K562 (cell line): ENCODE measurements around the gene ZNF326. TPM values are rescaled to one million over a fixed set of nuclear protein-coding genes. Genes with fewer than 3 reads are reported as not detected.

ENCODE experiments used
- ARID2 ChIP-seq: fragments of 450-650 bp; IDR thresholded peaks from 2 replicates; pipeline ENCODE4 v1.6.1; 2017; ENCODE audit warnings: antibody characterized with exemption, mild to moderate bottlenecking
- BCL6 ChIP-seq: fragments of 250-450 bp; sonication (Bioruptor Pico); IDR thresholded peaks from 2 replicates; pipeline ENCODE4 v1.4.0; 2020
- CBX1 ChIP-seq: sonication (generic); IDR thresholded peaks from 2 replicates; pipeline ENCODE4 v1.6.1; 2016; ENCODE audit warnings: antibody characterized with exemption, low read depth, mild to moderate bottlenecking
- EP400 ChIP-seq: fragments of 450-650 bp; IDR thresholded peaks from 2 replicates; pipeline ENCODE4 v1.6.1; 2017; ENCODE audit warnings: antibody characterized with exemption, mild to moderate bottlenecking, moderate library complexity
- GATAD2A ChIP-seq: fragments of 450-650 bp; IDR thresholded peaks from 2 replicates; pipeline ENCODE4 v1.6.1; 2017
- IFI16 ChIP-seq: fragments of 250-450 bp; sonication (Bioruptor Pico); IDR thresholded peaks from 2 replicates; pipeline ENCODE4 v2.1.2; 2022; ENCODE audit warnings: mild to moderate bottlenecking, inconsistent platforms
- ILF3 ChIP-seq: fragments of 450-650 bp; IDR thresholded peaks from 2 replicates; pipeline ENCODE4 v1.6.1; 2018; ENCODE audit warnings: antibody characterized with exemption, mild to moderate bottlenecking, moderate library complexity, borderline replicate concordance
- KDM1A ChIP-seq, 2 experiments: fragments of 450-650 bp; IDR thresholded peaks; 2 replicates each; pipeline ENCODE4 v1.6.1; 2016; ENCODE audit warnings: mild to moderate bottlenecking in 2 of 2
- LARP7 ChIP-seq: fragments of 450-650 bp; IDR thresholded peaks from 2 replicates; pipeline ENCODE4 v1.6.1; 2016
- MBD2 ChIP-seq: sonication (generic); IDR thresholded peaks from 2 replicates; pipeline ENCODE4 v1.6.1; 2016; ENCODE audit warnings: low read depth, borderline replicate concordance
- MYNN ChIP-seq, 2 experiments: sonication (generic); formaldehyde crosslinking in 1 of 2; IDR thresholded peaks; 2 replicates each; pipeline versions ENCODE4 v1.5.0 to v1.6.1; 2016 to 2020; ENCODE audit warnings: antibody characterized with exemption in 1 of 2, missing genetic modification reagents in 1 of 2
- PHB2 ChIP-seq: fragments of 450-650 bp; IDR thresholded peaks from 2 replicates; pipeline ENCODE4 v1.6.1; 2017; ENCODE audit warnings: low read depth
- PURB ChIP-seq: sonication (generic); formaldehyde crosslinking; IDR thresholded peaks from 2 replicates; pipeline ENCODE4 v1.9.0; 2021; ENCODE audit warnings: low read depth, mild to moderate bottlenecking, missing genetic modification reagents
- SAP30 ChIP-seq: fragments of 200-600 bp; sonication (generic); IDR thresholded peaks from 2 replicates; pipeline ENCODE4 v1.6.1; 2012; ENCODE audit warnings: borderline replicate concordance, low read depth, mild to moderate bottlenecking, moderate library complexity, low read length, control low read depth, inconsistent platforms; ENCODE audit not compliant: insufficient read depth, poor library complexity, severe bottlenecking
- SMARCE1 ChIP-seq: fragments of 450-650 bp; IDR thresholded peaks from 2 replicates; pipeline ENCODE4 v1.7.1; 2016; ENCODE audit warnings: mild to moderate bottlenecking
- ZC3H8 ChIP-seq: fragments of 450-650 bp; IDR thresholded peaks from 2 replicates; pipeline ENCODE4 v1.6.1; 2017
- ZNF140 ChIP-seq: fragments of 250-450 bp; sonication (Bioruptor Pico); IDR thresholded peaks from 2 replicates; pipeline ENCODE4 v1.8.0; 2021; ENCODE audit warnings: moderate library complexity, mild to moderate bottlenecking, inconsistent platforms
- ZNF668 ChIP-seq: fragments of 250-450 bp; sonication (Bioruptor Pico); IDR thresholded peaks from 2 replicates; pipeline ENCODE4 v1.8.0; 2022; ENCODE audit warnings: mild to moderate bottlenecking, inconsistent platforms
- ZNF780A ChIP-seq: fragments of 250-450 bp; sonication (Bioruptor Pico); IDR thresholded peaks from 2 replicates; pipeline ENCODE4 v1.5.0; 2021; ENCODE audit warnings: mild to moderate bottlenecking
- polyA plus RNA-seq, 8 experiments: library from polyadenylated mRNA; depleted of rRNA in 4 of 8; stranded (reverse) in 5 of 8; unstranded in 3 of 8; fragments of >200 nt; fragmentation: Nextera tagmentation in 2 of 8; fragmentation: Illumina TruSeq in 1 of 8; extraction: Ambion mirVana in 2 of 8; extraction: Trizol in 1 of 8; gene quantifications; 2 replicates each; pipeline versions ENCODE4 v1.2.1 to v1.2.3, GENCODE V29; 2011 to 2014; ENCODE audit warnings: inconsistent platforms in 1 of 8, missing spikeins in 1 of 8
- total RNA-seq, 7 experiments: library from RNA; depleted of rRNA in 6 of 7; stranded (reverse); fragments of >200 nt in 6 of 7; fragmentation: Illumina TruSeq in 2 of 7; extraction: Trizol in 2 of 7; gene quantifications; 2 replicates each; pipeline versions ENCODE4 v1.2.1 to v1.2.3, GENCODE V29; 2011 to 2021; ENCODE audit warnings: low replicate concordance in 1 of 7
- TF ChIP-seq, protein P1 (sequence below): sonication (generic); formaldehyde crosslinking; IDR thresholded peaks from 2 replicates; pipeline ENCODE4 v1.8.0; 2022; ENCODE audit warnings: mild to moderate bottlenecking, missing genetic modification reagents
- TF ChIP-seq, protein P2 (sequence below): fragments of 250-450 bp; sonication (Bioruptor Pico); IDR thresholded peaks from 2 replicates; pipeline ENCODE4 v1.4.0; 2020; ENCODE audit warnings: borderline replicate concordance
- TF ChIP-seq, protein P3 (sequence below): fragments of 250-450 bp; sonication (Bioruptor Pico); IDR thresholded peaks from 2 replicates; pipeline ENCODE4 v1.5.0; 2021
- TF ChIP-seq, protein P4 (sequence below): fragments of 250-450 bp; sonication (Bioruptor Pico); IDR thresholded peaks from 2 replicates; pipeline ENCODE4 v1.8.0; 2021; ENCODE audit warnings: borderline replicate concordance, mild to moderate bottlenecking, moderate library complexity; ENCODE audit not compliant: poor library complexity, severe bottlenecking
- TF ChIP-seq, protein P5 (sequence below): IDR thresholded peaks from 3 replicates; pipeline ENCODE4 v1.6.1; 2011; ENCODE audit warnings: borderline replicate concordance, mild to moderate bottlenecking; ENCODE audit not compliant: insufficient read length, insufficient read depth

The ZNF326 gene
- total and polyA plus RNA-seq, 9 of the 15 experiments (the other 6 are each of a cell fraction or from before 2014, with no cell fraction given): 7.2 to 33.2 (median 20.1) TPM

- no peak for TF ChIP-seq KDM1A (IDR thresholded peaks at IDR 0.05)
- no peak for TF ChIP-seq ZC3H8
- no peak for TF ChIP-seq IFI16 (CRISPR knock-in tag)
- TF ChIP-seq ARID2: no peak
- no peak for TF ChIP-seq ZNF668 (CRISPR knock-in tag)
- TF ChIP-seq, protein P1, sequence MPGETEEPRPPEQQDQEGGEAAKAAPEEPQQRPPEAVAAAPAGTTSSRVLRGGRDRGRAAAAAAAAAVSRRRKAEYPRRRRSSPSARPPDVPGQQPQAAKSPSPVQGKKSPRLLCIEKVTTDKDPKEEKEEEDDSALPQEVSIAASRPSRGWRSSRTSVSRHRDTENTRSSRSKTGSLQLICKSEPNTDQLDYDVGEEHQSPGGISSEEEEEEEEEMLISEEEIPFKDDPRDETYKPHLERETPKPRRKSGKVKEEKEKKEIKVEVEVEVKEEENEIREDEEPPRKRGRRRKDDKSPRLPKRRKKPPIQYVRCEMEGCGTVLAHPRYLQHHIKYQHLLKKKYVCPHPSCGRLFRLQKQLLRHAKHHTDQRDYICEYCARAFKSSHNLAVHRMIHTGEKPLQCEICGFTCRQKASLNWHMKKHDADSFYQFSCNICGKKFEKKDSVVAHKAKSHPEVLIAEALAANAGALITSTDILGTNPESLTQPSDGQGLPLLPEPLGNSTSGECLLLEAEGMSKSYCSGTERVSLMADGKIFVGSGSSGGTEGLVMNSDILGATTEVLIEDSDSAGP (CRISPR knock-in tag): no peak; the same call in 1 of the 2 replicates
- TF ChIP-seq, protein P2, sequence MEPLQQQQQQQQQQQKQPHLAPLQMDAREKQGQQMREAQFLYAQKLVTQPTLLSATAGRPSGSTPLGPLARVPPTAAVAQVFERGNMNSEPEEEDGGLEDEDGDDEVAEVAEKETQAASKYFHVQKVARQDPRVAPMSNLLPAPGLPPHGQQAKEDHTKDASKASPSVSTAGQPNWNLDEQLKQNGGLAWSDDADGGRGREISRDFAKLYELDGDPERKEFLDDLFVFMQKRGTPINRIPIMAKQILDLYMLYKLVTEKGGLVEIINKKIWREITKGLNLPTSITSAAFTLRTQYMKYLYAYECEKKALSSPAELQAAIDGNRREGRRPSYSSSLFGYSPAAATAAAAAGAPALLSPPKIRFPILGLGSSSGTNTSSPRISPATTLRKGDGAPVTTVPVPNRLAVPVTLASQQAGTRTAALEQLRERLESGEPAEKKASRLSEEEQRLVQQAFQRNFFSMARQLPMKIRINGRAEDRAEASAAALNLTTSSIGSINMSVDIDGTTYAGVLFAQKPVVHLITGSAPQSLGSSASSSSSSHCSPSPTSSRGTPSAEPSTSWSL (CRISPR knock-in tag): no peak
- TF ChIP-seq, protein P3, sequence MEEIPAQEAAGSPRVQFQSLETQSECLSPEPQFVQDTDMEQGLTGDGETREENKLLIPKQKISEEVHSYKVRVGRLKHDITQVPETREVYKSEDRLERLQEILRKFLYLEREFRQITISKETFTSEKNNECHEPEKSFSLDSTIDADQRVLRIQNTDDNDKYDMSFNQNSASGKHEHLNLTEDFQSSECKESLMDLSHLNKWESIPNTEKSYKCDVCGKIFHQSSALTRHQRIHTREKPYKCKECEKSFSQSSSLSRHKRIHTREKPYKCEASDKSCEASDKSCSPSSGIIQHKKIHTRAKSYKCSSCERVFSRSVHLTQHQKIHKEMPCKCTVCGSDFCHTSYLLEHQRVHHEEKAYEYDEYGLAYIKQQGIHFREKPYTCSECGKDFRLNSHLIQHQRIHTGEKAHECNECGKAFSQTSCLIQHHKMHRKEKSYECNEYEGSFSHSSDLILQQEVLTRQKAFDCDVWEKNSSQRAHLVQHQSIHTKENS: no peak
- no peak for TF ChIP-seq MYNN (IDR thresholded peaks at IDR 0.05)
- TF ChIP-seq MYNN (CRISPR knock-in tag; IDR thresholded peaks at IDR 0.05): no peak
- TF ChIP-seq ZNF140: no peak
- no peak for TF ChIP-seq BCL6 (CRISPR knock-in tag)
- TF ChIP-seq LARP7: no peak
- no peak for TF ChIP-seq ZNF780A
- no peak for TF ChIP-seq SMARCE1
- TF ChIP-seq EP400: peak; percentile 79
- TF ChIP-seq SAP30: peak; percentile 69
- TF ChIP-seq, protein P4, sequence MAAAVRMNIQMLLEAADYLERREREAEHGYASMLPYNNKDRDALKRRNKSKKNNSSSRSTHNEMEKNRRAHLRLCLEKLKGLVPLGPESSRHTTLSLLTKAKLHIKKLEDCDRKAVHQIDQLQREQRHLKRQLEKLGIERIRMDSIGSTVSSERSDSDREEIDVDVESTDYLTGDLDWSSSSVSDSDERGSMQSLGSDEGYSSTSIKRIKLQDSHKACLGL (CRISPR knock-in tag): no peak
- TF ChIP-seq ILF3: no peak
- TF ChIP-seq, protein P5, sequence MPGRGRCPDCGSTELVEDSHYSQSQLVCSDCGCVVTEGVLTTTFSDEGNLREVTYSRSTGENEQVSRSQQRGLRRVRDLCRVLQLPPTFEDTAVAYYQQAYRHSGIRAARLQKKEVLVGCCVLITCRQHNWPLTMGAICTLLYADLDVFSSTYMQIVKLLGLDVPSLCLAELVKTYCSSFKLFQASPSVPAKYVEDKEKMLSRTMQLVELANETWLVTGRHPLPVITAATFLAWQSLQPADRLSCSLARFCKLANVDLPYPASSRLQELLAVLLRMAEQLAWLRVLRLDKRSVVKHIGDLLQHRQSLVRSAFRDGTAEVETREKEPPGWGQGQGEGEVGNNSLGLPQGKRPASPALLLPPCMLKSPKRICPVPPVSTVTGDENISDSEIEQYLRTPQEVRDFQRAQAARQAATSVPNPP: no peak
- 0 out of 2 replicates have a peak, but pooled peaks have one; percentile 51 for TF ChIP-seq CBX1
- TF ChIP-seq GATAD2A: no peak
- no peak for TF ChIP-seq PURB
- peak; percentile 31; the same call in 1 of the 2 replicates for TF ChIP-seq MBD2
- no peak for TF ChIP-seq PHB2
Measured at GRCh38 chr1:89994805-89995597, at the start of gene ZNF326 (continued).
